Mesothelial cell of epicardium (in vitro differentiated cells): ENCODE data around the gene MYRF. TPM values are rescaled to one million over a fixed set of nuclear protein-coding genes. Genes with fewer than 3 reads are reported as not detected.

ENCODE experiments used
- DNase-seq, 2 experiments: peaks; one replicate each; pipeline ENCODE4 v3.0.0; 2021; ENCODE audit warnings: low spot score in 2 of 2; ENCODE audit not compliant: unreplicated experiment in 2 of 2
- H3K27ac Mint-ChIP-seq: 2 replicates; pipeline ENCODE4 v1.8.0; 2021; ENCODE audit warnings: mixed read lengths
- H3K27me3 Mint-ChIP-seq: 2 replicates; pipeline ENCODE4 v1.8.0; 2021; ENCODE audit warnings: low read depth, mixed read lengths
- H3K36me3 Mint-ChIP-seq: 2 replicates; pipeline ENCODE4 v1.8.0; 2021; ENCODE audit warnings: mixed read lengths
- H3K4me1 Mint-ChIP-seq: 2 replicates; pipeline ENCODE4 v1.8.0; 2021; ENCODE audit warnings: mixed read lengths
- H3K4me3 Mint-ChIP-seq: 2 replicates; pipeline ENCODE4 v1.8.0; 2021; ENCODE audit warnings: mild to moderate bottlenecking, moderate library complexity, mixed read lengths
- H3K9me3 Mint-ChIP-seq: 2 replicates; pipeline ENCODE4 v1.8.0; 2021; ENCODE audit warnings: mixed read lengths
- CTCF ChIP-seq: fragments of 200-600 bp; sonication (generic); IDR thresholded peaks from one replicate; pipeline ENCODE4 v1.5.0; 2021; ENCODE audit warnings: antibody characterized with exemption; ENCODE audit not compliant: unreplicated experiment
- total RNA-seq: library from RNA; stranded (reverse); gene quantifications from 3 replicates; pipeline ENCODE4 v1.2.1, GENCODE V29; 2021

The MYRF gene
- total RNA-seq, 1 donor from 2014 or later = 428 TPM

- Mint-ChIP-seq H3K27ac (peak overlapping the region; percentile 86), H3K4me1 (no peaks in the 10 kb centered on the region), H3K36me3 (peaks cover 21% of the 10 kb centered on the region), H3K4me3 (no peak overlapping the region), H3K9me3 (no peaks in the 10 kb centered on the region), H3K27me3 (no peaks in the 10 kb centered on the region)
- TF ChIP-seq CTCF = no peak
- DNase-seq = no peak
These were observed 32.0 kb downstream of the MYRF start for GRCh38 chr11:61784506-61784805.

- no peak for TF ChIP-seq CTCF
- peak overlapping the region; percentile 39 for H3K27ac Mint-ChIP-seq
These were observed 33.5 kb downstream of the MYRF start for GRCh38 chr11:61785837-61786402.

GRCh38 chr11:61787928-61788491, 35.6 kb downstream of the MYRF start:
- no peak for DNase-seq
- H3K36me3 Mint-ChIP-seq = peaks cover 17% of the 10 kb centered on the region
- peak overlapping the region; percentile 62 for H3K27ac Mint-ChIP-seq

More at GRCh38 chr11:61785837-61786402, 33.5 kb downstream of the MYRF start:
- Mint-ChIP-seq H3K9me3 (no peaks in the 10 kb centered on the region), H3K4me3 (no peak overlapping the region), H3K36me3 (peaks cover 19% of the 10 kb centered on the region), H3K4me1 (no peaks in the 10 kb centered on the region), H3K27me3 (no peaks in the 10 kb centered on the region)
- no peak for DNase-seq

GRCh38 chr11:61791737-61792309, 39.4 kb downstream of the MYRF start:
- peak in 1 of 2 experiments; percentile 75 for DNase-seq
- peaks cover 4% of the 10 kb centered on the region for H3K36me3 Mint-ChIP-seq
- H3K4me3 Mint-ChIP-seq = peak overlapping the region; percentile 90
- H3K4me1 Mint-ChIP-seq = peaks cover 18% of the 10 kb centered on the region
- H3K27ac Mint-ChIP-seq = peak overlapping the region; percentile 99
- peak; percentile 38 for TF ChIP-seq CTCF
- no peaks in the 10 kb centered on the region for H3K9me3 Mint-ChIP-seq
- H3K27me3 Mint-ChIP-seq = no peaks in the 10 kb centered on the region

More at GRCh38 chr11:61787928-61788491, 35.6 kb downstream of the MYRF start:
- H3K27me3 Mint-ChIP-seq = no peaks in the 10 kb centered on the region
- no peak overlapping the region for H3K4me3 Mint-ChIP-seq
- peak; percentile 37 for TF ChIP-seq CTCF
- H3K4me1 Mint-ChIP-seq = peaks cover 10% of the 10 kb centered on the region
- no peaks in the 10 kb centered on the region for H3K9me3 Mint-ChIP-seq

- peaks cover 25% of the 10 kb centered on the region for H3K4me1 Mint-ChIP-seq
These were observed 40.1 kb downstream of the MYRF start, which contains the start of the genes FEN1 and TMEM258 for GRCh38 chr11:61792310-61793082. TSS of gene FEN1 (plus strand) at chr11:61792911. CDS start at chr11:61795362, 2,451 bp downstream. TSS of gene TMEM258 (minus strand) at chr11:61792599. CDS start at chr11:61792558, 41 bp downstream.

More at GRCh38 chr11:61792310-61793082, 40.1 kb downstream of the MYRF start, which contains the start of the genes FEN1 and TMEM258:
- Mint-ChIP-seq H3K36me3 (peaks cover 4% of the 10 kb centered on the region), H3K9me3 (no peaks in the 10 kb centered on the region), H3K27ac (peak within 1 kb of the TSS; percentile 99), H3K4me3 (peak within 1 kb of the TSS; percentile 90), H3K27me3 (no peaks in the 10 kb centered on the region)
- TF ChIP-seq CTCF = peak; percentile 7
- peak; percentile 79 to 88 for DNase-seq
